HG02763 (cell line): ENCODE results near the gene EXTL1.

ENCODE experiments used
- ATAC-seq: cut with Tn5 transposase; IDR thresholded peaks from one replicate; pipeline ENCODE4 v1.9.1; 2021; ENCODE audit warnings: mild to moderate bottlenecking, moderate library complexity; ENCODE audit not compliant: unreplicated experiment

The EXTL1 gene

GRCh38 chr1:26038904-26039303 lies 17.3 kb downstream of the EXTL1 start:
- ATAC-seq, result no peak

GRCh38 chr1:26041401-26041800 lies 19.8 kb downstream of the EXTL1 start:
- no peak for ATAC-seq

- no peak for ATAC-seq
Observed at GRCh38 chr1:26041978-26042377, 20.4 kb downstream of the EXTL1 start.

GRCh38 chr1:26043765-26044164 lies 22.2 kb downstream of the EXTL1 start:
- no peak for ATAC-seq

GRCh38 chr1:26044414-26044813 lies 22.8 kb downstream of the EXTL1 start:
- ATAC-seq, result no peak

- no peak for ATAC-seq
Observed at GRCh38 chr1:26044971-26045721, 23.6 kb downstream of the EXTL1 start.

GRCh38 chr1:26045722-26046245 lies 24.2 kb downstream of the EXTL1 start, which contains the start of gene SLC30A2:
Gene SLC30A2, minus strand, starts transcription at chr1:26046118. Its CDS starts 222 bp downstream, at chr1:26045896.
- no peak for ATAC-seq

GRCh38 chr1:26046246-26047095 lies 24.9 kb downstream of the EXTL1 start:
- no peak for ATAC-seq

- no peak for ATAC-seq
Observed at GRCh38 chr1:26047278-26047874, 25.8 kb downstream of the EXTL1 start.

- ATAC-seq, result no peak
Observed at GRCh38 chr1:26049531-26050247, 28.1 kb downstream of the EXTL1 start.

GRCh38 chr1:26050248-26050640 lies 28.7 kb downstream of the EXTL1 start:
- ATAC-seq, result no peak

- no peak for ATAC-seq
Observed at GRCh38 chr1:26053718-26054560, 32.4 kb downstream of the EXTL1 start.

- no peak for ATAC-seq
Observed at GRCh38 chr1:26055041-26055440, 33.5 kb downstream of the EXTL1 start.

GRCh38 chr1:26057189-26057588 lies 35.6 kb downstream of the EXTL1 start:
- ATAC-seq, result no peak

GRCh38 chr1:26058052-26058595 lies 36.5 kb downstream of the EXTL1 start:
- ATAC-seq, result no peak

- ATAC-seq, result no peak
Observed at GRCh38 chr1:26059906-26060305, 38.3 kb downstream of the EXTL1 start.

- ATAC-seq, result no peak
Observed at GRCh38 chr1:26060832-26061574, 39.4 kb downstream of the EXTL1 start.

GRCh38 chr1:26064553-26064952 lies 43.0 kb downstream of the EXTL1 start:
- ATAC-seq, result no peak

- ATAC-seq, result no peak
Observed at GRCh38 chr1:26066160-26066559, 44.6 kb downstream of the EXTL1 start.
